Activated B cell treated with CpG ODN at 0.5 μM for 24 hours (primary cell): Measurements from ENCODE around the gene TFF3. TPM values are rescaled to one million over a fixed set of nuclear protein-coding genes. Genes with fewer than 3 reads are reported as not detected.
"Not testable (repeated sequence)": the region's sequence is repeated elsewhere in the genome, so short reads cannot be mapped to it uniquely, and the experiment has no call there.

Experiments used
- ATAC-seq: fragments of 200-7000 bp; cut with Tn5 transposase; one replicate; pipeline ENCODE4 v1.10.0; 2021; ENCODE audit warnings: low read depth, mild to moderate bottlenecking, moderate library complexity
- CTCF ChIA-PET: fragments of 350-600 bp; sonication (Branson Sonifier 250); formaldehyde crosslinking; loops from one replicate; lab custom pipeline; 2021; ENCODE audit warnings: antibody characterized with exemption; lab: Charles Lee
- POLR2A ChIA-PET: fragments of 350-600 bp; sonication (Branson Sonifier 250); formaldehyde crosslinking; loops from one replicate; lab custom pipeline; 2021; ENCODE audit warnings: antibody characterized with exemption; lab: Charles Lee
- DNase-seq: peaks from one replicate; pipeline ENCODE4 v3.0.0; 2022
- H3K27ac Mint-ChIP-seq: one replicate; pipeline ENCODE4 v1.8.0; 2020; ENCODE audit warnings: mixed read lengths
- H3K27me3 Mint-ChIP-seq: one replicate; pipeline ENCODE4 v1.8.0; 2021; ENCODE audit warnings: mixed read lengths
- H3K36me3 Mint-ChIP-seq: one replicate; pipeline ENCODE4 v1.8.0; 2021; ENCODE audit warnings: low read depth, mixed read lengths
- H3K4me1 Mint-ChIP-seq: one replicate; pipeline ENCODE4 v1.8.0; 2021; ENCODE audit warnings: mixed read lengths
- H3K4me3 Mint-ChIP-seq: one replicate; pipeline ENCODE4 v1.8.0; 2020; ENCODE audit warnings: mild to moderate bottlenecking, mixed read lengths
- H3K9me3 Mint-ChIP-seq: one replicate; pipeline ENCODE4 v1.8.0; 2020; ENCODE audit warnings: mixed read lengths
- intact Hi-C: fragments of 100-400 bp; cut with micrococcal nuclease; formaldehyde crosslinking; loops from one replicate; pipeline ENCODE4 v1.15.1; 2024
- total RNA-seq: library from RNA; stranded (reverse); gene quantifications from 2 replicates; pipeline ENCODE4 v1.2.3, GENCODE V29; 2022
- TF ChIP-seq, protein P1 (sequence below): fragments of 200-600 bp; IDR thresholded peaks from one replicate; pipeline ENCODE4 v1.8.0; 2022; ENCODE audit warnings: antibody characterized with exemption, mild to moderate bottlenecking

TFF3 gene
- total RNA-seq, 1 donor from 2014 or later = not detected

DNA sequence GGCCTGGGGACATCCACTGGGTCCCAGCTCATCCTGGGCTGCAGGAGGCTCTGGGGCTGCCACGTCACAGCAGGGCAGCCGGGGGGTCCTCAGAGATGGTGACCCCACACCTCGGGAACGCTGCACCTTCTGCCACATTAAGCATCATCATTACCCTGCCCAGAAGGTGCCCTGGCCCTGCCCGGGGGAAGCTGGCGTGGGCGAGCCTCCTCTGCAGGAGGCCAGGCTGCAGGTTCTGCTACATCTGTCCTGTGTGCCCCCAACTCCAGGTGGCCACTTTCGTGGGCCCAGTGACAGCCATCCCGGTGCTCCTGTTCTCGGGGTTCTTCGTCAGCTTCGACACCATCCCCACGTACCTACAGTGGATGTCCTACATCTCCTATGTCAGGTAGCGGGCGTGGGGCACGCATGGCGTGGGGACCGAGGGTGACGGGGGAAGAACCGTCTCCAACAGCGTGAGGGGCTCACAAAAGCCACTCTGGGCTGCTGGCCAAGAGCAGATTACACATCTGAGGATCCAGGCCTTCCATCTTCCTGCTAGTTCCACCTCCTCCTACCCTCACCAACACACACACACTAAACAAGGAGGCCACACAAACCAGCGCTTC is 20.8 kb downstream of the TFF3 start:
- no peaks in the 10 kb centered on the region for H3K9me3 Mint-ChIP-seq
- no peak overlapping the region for H3K4me3 Mint-ChIP-seq
- H3K36me3 Mint-ChIP-seq = peaks cover 59% of the 10 kb centered on the region
- DNase-seq (no peak), ATAC-seq (no peak)
- intact Hi-C loops = no loop called here
- no peaks in the 10 kb centered on the region for H3K4me1 Mint-ChIP-seq
- CTCF ChIA-PET = no interaction called here
- no peaks in the 10 kb centered on the region for H3K27me3 Mint-ChIP-seq
- TF ChIP-seq, protein P1, sequence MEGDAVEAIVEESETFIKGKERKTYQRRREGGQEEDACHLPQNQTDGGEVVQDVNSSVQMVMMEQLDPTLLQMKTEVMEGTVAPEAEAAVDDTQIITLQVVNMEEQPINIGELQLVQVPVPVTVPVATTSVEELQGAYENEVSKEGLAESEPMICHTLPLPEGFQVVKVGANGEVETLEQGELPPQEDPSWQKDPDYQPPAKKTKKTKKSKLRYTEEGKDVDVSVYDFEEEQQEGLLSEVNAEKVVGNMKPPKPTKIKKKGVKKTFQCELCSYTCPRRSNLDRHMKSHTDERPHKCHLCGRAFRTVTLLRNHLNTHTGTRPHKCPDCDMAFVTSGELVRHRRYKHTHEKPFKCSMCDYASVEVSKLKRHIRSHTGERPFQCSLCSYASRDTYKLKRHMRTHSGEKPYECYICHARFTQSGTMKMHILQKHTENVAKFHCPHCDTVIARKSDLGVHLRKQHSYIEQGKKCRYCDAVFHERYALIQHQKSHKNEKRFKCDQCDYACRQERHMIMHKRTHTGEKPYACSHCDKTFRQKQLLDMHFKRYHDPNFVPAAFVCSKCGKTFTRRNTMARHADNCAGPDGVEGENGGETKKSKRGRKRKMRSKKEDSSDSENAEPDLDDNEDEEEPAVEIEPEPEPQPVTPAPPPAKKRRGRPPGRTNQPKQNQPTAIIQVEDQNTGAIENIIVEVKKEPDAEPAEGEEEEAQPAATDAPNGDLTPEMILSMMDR = no peak
- POLR2A ChIA-PET = no interaction called here
- H3K27ac Mint-ChIP-seq = no peak overlapping the region

DNA sequence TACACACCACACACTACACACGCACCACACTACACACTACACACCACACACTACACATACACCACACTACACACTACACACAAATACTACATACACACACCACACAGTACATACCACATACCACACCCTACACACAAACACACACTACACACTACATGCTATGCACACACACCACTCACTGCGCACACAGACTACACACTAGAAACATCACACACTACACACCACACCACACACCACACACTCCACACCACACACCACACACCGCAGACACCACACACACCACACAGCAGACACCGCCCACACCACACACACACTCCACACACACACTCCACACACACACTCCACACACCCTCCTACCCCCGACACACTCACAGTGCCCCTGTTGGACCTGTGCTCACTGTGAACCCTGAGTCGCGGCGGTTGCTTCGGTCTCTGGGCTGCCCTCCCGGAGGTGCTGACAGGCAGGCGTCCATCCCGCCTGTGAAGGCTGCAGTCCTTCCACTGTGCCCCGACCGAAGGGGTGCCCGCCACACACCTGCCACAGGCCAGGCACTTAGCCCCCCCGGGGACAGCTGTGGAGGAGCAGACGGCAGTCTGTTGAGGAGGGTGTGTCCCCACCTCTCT is 21.4 kb downstream of the TFF3 start:
- H3K27me3 Mint-ChIP-seq = no peaks in the 10 kb centered on the region
- H3K4me1 Mint-ChIP-seq = no peaks in the 10 kb centered on the region
- DNase-seq = no peak
- H3K27ac Mint-ChIP-seq = no peak overlapping the region
- peaks cover 65% of the 10 kb centered on the region for H3K36me3 Mint-ChIP-seq
- H3K9me3 Mint-ChIP-seq = no peaks in the 10 kb centered on the region
- intact Hi-C loops = no loop called here
- ChIA-PET CTCF (no interaction called here), POLR2A (no interaction called here)
- TF ChIP-seq, protein P1 = no peak
- no peak overlapping the region for H3K4me3 Mint-ChIP-seq
- ATAC-seq = no peak

- intact Hi-C loops, CTCF ChIA-PET, H3K4me3 Mint-ChIP-seq, H3K27ac Mint-ChIP-seq, H3K9me3 Mint-ChIP-seq, ATAC-seq, DNase-seq, H3K4me1 Mint-ChIP-seq, POLR2A ChIA-PET, H3K27me3 Mint-ChIP-seq: not testable (repeated sequence)
- H3K36me3 Mint-ChIP-seq = peaks cover 73% of the 10 kb centered on the region
Observed at GRCh38 chr21:42292563-42293142, 22.6 kb downstream of the TFF3 start.

DNA sequence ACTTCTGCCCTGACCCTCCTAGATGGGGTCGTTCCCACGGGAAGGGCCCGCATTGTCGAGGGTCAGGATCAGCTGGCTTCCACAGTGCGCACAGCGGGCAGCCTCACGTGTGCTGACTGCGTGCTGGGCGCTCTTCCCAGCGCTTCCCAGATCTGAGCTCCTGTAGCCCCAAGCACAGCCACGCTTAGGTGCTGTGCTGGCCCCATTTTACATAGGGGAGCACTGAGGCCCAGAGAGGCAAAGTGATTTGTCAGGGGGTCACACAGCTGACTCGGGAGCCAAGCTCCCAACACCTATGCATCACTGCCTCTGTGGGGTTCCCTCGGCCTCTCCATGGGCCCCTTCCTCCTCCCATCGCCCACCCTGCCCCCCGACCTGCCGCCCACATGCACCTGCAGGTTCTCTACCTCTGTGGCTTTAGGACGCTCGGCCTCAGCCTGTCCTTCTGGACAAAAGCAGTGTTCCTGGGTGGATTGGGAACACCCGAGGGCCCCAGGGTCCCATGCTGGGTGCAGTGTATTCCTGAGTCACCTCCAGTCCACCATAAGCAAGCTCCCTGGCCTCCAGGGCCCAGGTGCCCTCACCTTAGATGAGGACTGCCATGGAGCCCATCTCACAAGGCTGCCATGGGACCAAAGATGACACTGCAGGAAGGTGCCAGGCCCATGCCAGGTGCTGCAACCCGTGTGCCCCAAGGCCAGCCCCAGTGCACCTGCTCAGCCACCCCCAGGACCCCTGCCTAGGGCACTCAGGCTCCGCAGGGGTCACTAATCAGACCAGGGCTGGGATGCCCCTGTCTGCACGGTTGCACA is 23.3 kb downstream of the TFF3 start:
- ChIA-PET CTCF (interaction anchor here (1.3 kb wide), 1 partner anchor 18 kb away, joined by 4 read pairs; no protein-coding TSS in a partner anchor), POLR2A (no interaction called here)
- TF ChIP-seq, protein P1 = no peak
- no peak overlapping the region for H3K27ac Mint-ChIP-seq
- no peak for DNase-seq
- H3K4me3 Mint-ChIP-seq = no peak overlapping the region
- ATAC-seq = no peak
- intact Hi-C loops = no loop called here
- H3K36me3 Mint-ChIP-seq = peaks cover 72% of the 10 kb centered on the region
- H3K27me3 Mint-ChIP-seq = no peaks in the 10 kb centered on the region
- H3K9me3 Mint-ChIP-seq = no peaks in the 10 kb centered on the region
- peaks cover 1% of the 10 kb centered on the region for H3K4me1 Mint-ChIP-seq

- ChIA-PET CTCF (interaction anchor here (1.1 to 1.3 kb wide), 2 partner anchors 12 to 19 kb away, joined by 4 read pairs; no protein-coding TSS in a partner anchor), POLR2A (interaction anchor here (0.5 kb wide), 1 partner anchor 217 kb away, joined by 3 read pairs; no protein-coding TSS in a partner anchor)
- Mint-ChIP-seq H3K9me3 (no peaks in the 10 kb centered on the region), H3K4me3 (no peak overlapping the region), H3K27ac (no peak overlapping the region), H3K27me3 (no peaks in the 10 kb centered on the region), H3K36me3 (peaks cover 72% of the 10 kb centered on the region), H3K4me1 (peaks cover 9% of the 10 kb centered on the region)
- intact Hi-C loops = no loop called here
- DNase-seq (no peak), ATAC-seq (no peak)
- TF ChIP-seq, protein P1 = no peak
Observed at GRCh38 chr21:42291003-42291750, 24.0 kb downstream of the TFF3 start.
